H1 (cell line): Measurements from ENCODE around the gene IGSF23.

Experiments
- ATF2 ChIP-seq: IDR thresholded peaks from 2 replicates; pipeline ENCODE4 v1.6.1; 2012; ENCODE audit warnings: low read length, inconsistent platforms
- CHD2 ChIP-seq: IDR thresholded peaks from 2 replicates; pipeline ENCODE4 v1.6.1; 2012; ENCODE audit warnings: low read length, improper control_type of control experiment
- CREB1 ChIP-seq: IDR thresholded peaks from 2 replicates; pipeline ENCODE4 v1.6.1; 2012; ENCODE audit warnings: inconsistent platforms
- CTCF ChIP-seq, 3 experiments: IDR thresholded peaks; 1 replicate in 2 of 3; 2 replicates in 1 of 3; pipeline versions ENCODE4 v1.5.1 to v1.6.1; 2011; ENCODE audit warnings: low read length in 3 of 3, mild to moderate bottlenecking in 3 of 3, inconsistent platforms in 2 of 3, low read depth in 1 of 3, moderate library complexity in 1 of 3; ENCODE audit not compliant: insufficient read depth in 1 of 3; ENCODE audit errors: control extremely low read depth in 1 of 3
- EZH2 ChIP-seq: fragments of 200-600 bp; sonication (generic); IDR thresholded peaks from 2 replicates; pipeline ENCODE4 v1.7.1; 2012; ENCODE audit warnings: low read depth, mild to moderate bottlenecking, moderate library complexity, low read length, inconsistent platforms; ENCODE audit not compliant: severe bottlenecking
- HDAC2 ChIP-seq, 2 experiments: fragments of 300-600 bp in 1 of 2; sonication (generic) in 1 of 2; IDR thresholded peaks; 2 replicates each; pipeline ENCODE4 v1.6.1; 2011 to 2012; ENCODE audit warnings: low read depth in 2 of 2, low read length in 2 of 2, mild to moderate bottlenecking in 2 of 2, moderate library complexity in 2 of 2, borderline replicate concordance in 1 of 2, inconsistent platforms in 1 of 2
- KDM1A ChIP-seq: fragments of 200-600, 300-600 bp; sonication (generic); IDR thresholded peaks from 2 replicates; pipeline ENCODE4 v1.7.1; 2016; ENCODE audit warnings: mild to moderate bottlenecking, low read length, borderline replicate concordance
- POLR2A ChIP-seq, 2 experiments: IDR thresholded peaks; 1 replicate in 1 of 2; 2 replicates in 1 of 2; pipeline ENCODE4 v1.6.1; 2011; ENCODE audit warnings: low read depth in 2 of 2, low read length in 2 of 2, mild to moderate bottlenecking in 2 of 2; ENCODE audit errors: control extremely low read depth in 1 of 2
- POLR2AphosphoS5 ChIP-seq: IDR thresholded peaks from 2 replicates; pipeline ENCODE4 v1.6.1; 2011; ENCODE audit warnings: low read depth, low read length
- RAD21 ChIP-seq, 2 experiments: IDR thresholded peaks in 1 of 2; conservative IDR thresholded peaks in 1 of 2; 2 replicates each; pipeline ENCODE4 v1.6.1; 2011; ENCODE audit warnings: low read depth in 2 of 2, low read length in 2 of 2, improper control_type of control experiment in 1 of 2, inconsistent platforms in 1 of 2, mild to moderate bottlenecking in 1 of 2, moderate library complexity in 1 of 2
- RXRA ChIP-seq: IDR thresholded peaks from 2 replicates; pipeline ENCODE4 v1.6.1; 2011; ENCODE audit warnings: low read depth, mild to moderate bottlenecking, low read length, moderate library complexity; ENCODE audit not compliant: insufficient read depth
- SIN3A ChIP-seq, 2 experiments: IDR thresholded peaks in 1 of 2; conservative IDR thresholded peaks in 1 of 2; 2 replicates each; pipeline ENCODE4 v1.6.1; 2011 to 2012; ENCODE audit warnings: low read length in 2 of 2, improper control_type of control experiment in 1 of 2, low read depth in 1 of 2, mild to moderate bottlenecking in 1 of 2
- YY1 ChIP-seq: IDR thresholded peaks from 2 replicates; pipeline ENCODE4 v1.6.1; 2011; ENCODE audit warnings: low read depth, mild to moderate bottlenecking, low read length

GRCh38 chr19:44658069-44658733, 44.8 kb downstream of the IGSF23 start:
- TF ChIP-seq CTCF (IDR thresholded peaks at IDR 0.05; ENCODE audit: control extremely low read depth in 1 of 3, insufficient read depth in 1 of 3, low read depth in 1 of 3, low read length in 3 of 3) (no peak), RXRA (no peak), HDAC2 (IDR thresholded peaks at IDR 0.05; ENCODE audit: borderline replicate concordance in 1 of 2, low read depth in 2 of 2, low read length in 2 of 2) (no peak), SIN3A (conservative IDR thresholded peaks at IDR 0.05 in 1 of 2, IDR thresholded peaks at IDR 0.05 in 1 of 2; ENCODE audit: low read depth in 1 of 2, low read length in 2 of 2) (no peak), ATF2 (no peak), RAD21 (IDR thresholded peaks at IDR 0.05 in 1 of 2, conservative IDR thresholded peaks at IDR 0.05 in 1 of 2; ENCODE audit: low read depth in 2 of 2, low read length in 2 of 2) (no peak), YY1 (no peak), POLR2A (IDR thresholded peaks at IDR 0.05; ENCODE audit: control extremely low read depth in 1 of 2, low read depth in 2 of 2, low read length in 2 of 2) (no peak), EZH2 (no peak), CHD2 (no peak), CREB1 (no peak), KDM1A (no peak), POLR2AphosphoS5 (no peak)
